IMR-90 (cell line): Measurements from ENCODE around the gene EIF4E1B. TPM values are rescaled to one million over a fixed set of nuclear protein-coding genes. Genes with fewer than 3 reads are reported as not detected.

Experiments used
- ATAC-seq: fragments of 200-7000 bp; cut with Tn5 transposase; 2 replicates; pipeline ENCODE4 v1.9.1; 2020; ENCODE audit warnings: low read depth, mild to moderate bottlenecking, moderate library complexity
- BruUV-seq: library from RNA; stranded (reverse); fragments of 400-500 nt; replicated peaks from 2 replicates; lab custom pipeline; 2021; lab: Mats Ljungman, UMichigan
- CTCF ChIA-PET: fragments of 300-600 bp; formaldehyde crosslinking; extraction: SDS; loops from one replicate; lab custom pipeline; 2021; ENCODE audit warnings: antibody characterized with exemption; lab: Yijun Ruan, JAX
- POLR2A ChIA-PET: fragments of 300-600 bp; sonication (Branson Sonifier 250); formaldehyde crosslinking; loops from one replicate; lab custom pipeline; 2022; ENCODE audit warnings: antibody characterized with exemption; ENCODE audit not compliant: unreplicated experiment; lab: Charles Lee
- DNase-seq: peaks from one replicate; pipeline ENCODE4 v3.0.0; 2013
- H2AFZ ChIP-seq: replicated peaks from 2 replicates; pipeline ENCODE3; 2013; ENCODE audit warnings: low read length, mild to moderate bottlenecking; ENCODE audit not compliant: poor library complexity
- H2AK5ac ChIP-seq: 2 replicates; pipeline ENCODE4 v1.6.1; 2013; ENCODE audit warnings: low read depth, low read length, inconsistent platforms
- H2AK9ac ChIP-seq: replicated peaks from 2 replicates; pipeline ENCODE3; 2013; ENCODE audit warnings: mild to moderate bottlenecking, low read depth, low read length, moderate library complexity; ENCODE audit not compliant: poor library complexity
- H2BK120ac ChIP-seq: 2 replicates; pipeline ENCODE4 v1.6.1; 2013; ENCODE audit warnings: low read depth, low read length, inconsistent platforms
- H2BK15ac ChIP-seq: 3 replicates; pipeline ENCODE4 v1.6.1; 2013; ENCODE audit warnings: low read depth, low read length, inconsistent platforms
- H2BK20ac ChIP-seq: 2 replicates; pipeline ENCODE4 v1.6.1; 2013; ENCODE audit warnings: low read depth, mild to moderate bottlenecking, inconsistent platforms, low read length, moderate library complexity
- H2BK5ac ChIP-seq: 2 replicates; pipeline ENCODE4 v1.6.1; 2013; ENCODE audit warnings: mild to moderate bottlenecking, low read depth, low read length, inconsistent platforms; ENCODE audit not compliant: poor library complexity, severe bottlenecking
- H3K14ac ChIP-seq: replicated peaks from 2 replicates; pipeline ENCODE4 v1.6.1; 2013; ENCODE audit warnings: low read depth, low read length, inconsistent platforms
- H3K18ac ChIP-seq: 2 replicates; pipeline ENCODE4 v1.6.1; 2013; ENCODE audit warnings: low read depth, low read length, control low read depth
- H3K23ac ChIP-seq: 2 replicates; pipeline ENCODE4 v1.6.1; 2013; ENCODE audit warnings: low read depth, low read length, inconsistent platforms
- H3K27ac ChIP-seq: 2 replicates; pipeline ENCODE4 v1.5.1; 2013; ENCODE audit warnings: mild to moderate bottlenecking, control low read depth, low read length; ENCODE audit not compliant: insufficient read depth
- H3K27me3 ChIP-seq: 2 replicates; pipeline ENCODE4 v1.6.1; 2013; ENCODE audit warnings: low read length; ENCODE audit not compliant: control insufficient read depth, insufficient read depth
- H3K36me3 ChIP-seq: 2 replicates; pipeline ENCODE4 v1.6.1; 2013; ENCODE audit warnings: low read length, mixed read lengths; ENCODE audit not compliant: control insufficient read depth, insufficient read depth
- H3K4ac ChIP-seq: 2 replicates; pipeline ENCODE4 v1.6.1; 2013; ENCODE audit warnings: low read depth, low read length, inconsistent platforms
- H3K4me1 ChIP-seq: 2 replicates; pipeline ENCODE4 v1.6.1; 2013; ENCODE audit warnings: low read length, mixed read lengths; ENCODE audit not compliant: control insufficient read depth, insufficient read depth
- H3K4me2 ChIP-seq: 2 replicates; pipeline ENCODE4 v1.6.1; 2013; ENCODE audit warnings: low read depth, mild to moderate bottlenecking, control low read depth, low read length, moderate library complexity
- H3K4me3 ChIP-seq: 2 replicates; pipeline ENCODE4 v1.5.1; 2013; ENCODE audit warnings: low read depth, mild to moderate bottlenecking, control low read depth, low read length, moderate library complexity; ENCODE audit not compliant: insufficient read depth
- H3K56ac ChIP-seq: 2 replicates; pipeline ENCODE4 v1.6.1; 2013; ENCODE audit warnings: low read length, inconsistent platforms; ENCODE audit not compliant: insufficient read depth; ENCODE audit errors: extremely low read depth
- H3K79me1 ChIP-seq, 2 experiments: 2 replicates each; pipeline ENCODE4 v1.6.1; 2013; ENCODE audit warnings: low read length in 2 of 2, inconsistent platforms in 1 of 2, low read depth in 1 of 2
- H3K9ac ChIP-seq: 2 replicates; pipeline ENCODE4 v1.6.1; 2013; ENCODE audit warnings: low read depth, low read length, control low read depth
- H3K9me1 ChIP-seq: 2 replicates; pipeline ENCODE4 v1.6.1; 2013; ENCODE audit warnings: low read length, inconsistent platforms; ENCODE audit not compliant: insufficient read depth
- H3K9me3 ChIP-seq: 2 replicates; pipeline ENCODE4 v1.6.1; 2013; ENCODE audit warnings: low read length; ENCODE audit not compliant: control insufficient read depth, insufficient read depth
- H4K20me1 ChIP-seq: 2 replicates; pipeline ENCODE4 v1.6.1; 2013; ENCODE audit warnings: low read length, inconsistent platforms; ENCODE audit not compliant: insufficient read depth
- H4K5ac ChIP-seq: 2 replicates; pipeline ENCODE4 v1.6.1; 2013; ENCODE audit warnings: mild to moderate bottlenecking, low read depth, low read length, control low read depth
- H4K8ac ChIP-seq, 2 experiments: 2 replicates each; pipeline ENCODE4 v1.6.1; 2013; ENCODE audit warnings: low read depth in 2 of 2, low read length in 2 of 2, control low read depth in 1 of 2, inconsistent platforms in 1 of 2
- H4K91ac ChIP-seq: 2 replicates; pipeline ENCODE4 v1.6.1; 2013; ENCODE audit warnings: low read depth, low read length, inconsistent platforms; ENCODE audit not compliant: insufficient read depth
- BHLHE40 ChIP-seq: fragments of 150-350 bp; IDR thresholded peaks from 2 replicates; pipeline ENCODE4 v1.6.1; 2016; ENCODE audit warnings: mild to moderate bottlenecking, low read depth, low read length
- ELK1 ChIP-seq: fragments of 150-350 bp; IDR thresholded peaks from 2 replicates; pipeline ENCODE4 v1.6.1; 2016; ENCODE audit warnings: low read depth, mild to moderate bottlenecking, low read length, moderate library complexity, borderline replicate concordance
- MXI1 ChIP-seq: IDR thresholded peaks from 2 replicates; pipeline ENCODE4 v1.6.1; 2012; ENCODE audit warnings: low read depth, mild to moderate bottlenecking, low read length, moderate library complexity, borderline replicate concordance
- WGBS, 2 experiments: methylation state at CpG; one replicate each; pipeline versions ENCODE4 v1.1.5 to v1.1.7; 2013; ENCODE audit warnings: missing lambda C conversion rate in 2 of 2; ENCODE audit not compliant: insufficient read length in 1 of 2; ENCODE audit errors: extremely low coverage in 2 of 2; 5-methylcytosine and 5-hydroxymethylcytosine counted together
- dilution Hi-C: fragments of 300-500 bp; cut with HindIII; formaldehyde crosslinking; loops from one replicate; pipeline ENCODE4 v1.14.3; 2018; ENCODE audit warnings: low sequenced_read_pairs; ENCODE audit not compliant: unreplicated experiment
- in situ Hi-C: fragments of 300-500 bp; cut with MboI; formaldehyde crosslinking; loops from 3 replicates; pipeline ENCODE4 v1.14.3; 2019; ENCODE audit warnings: low sequenced_read_pairs, inconsistent platforms, mixed read lengths
- intact Hi-C: fragments of 100-400 bp; cut with micrococcal nuclease; formaldehyde crosslinking; loops from 2 replicates; pipeline ENCODE4 v1.10.0; 2022
- polyA plus RNA-seq, 3 experiments: library from polyadenylated mRNA; depleted of rRNA; stranded (reverse); fragments of >200 nt; gene quantifications; 2 replicates each; pipeline ENCODE4 v1.2.3, GENCODE V29; 2012; ENCODE audit warnings: low replicate concordance in 1 of 3
- total RNA-seq: library from RNA; depleted of rRNA; stranded (reverse); fragments of >200 nt; gene quantifications from 2 replicates; pipeline ENCODE4 v1.2.3, GENCODE V29; 2012

Gene EIF4E1B
- total and polyA plus RNA-seq, 2 of the 4 experiments (the other 2 are of a cell fraction), result not detected

DNA sequence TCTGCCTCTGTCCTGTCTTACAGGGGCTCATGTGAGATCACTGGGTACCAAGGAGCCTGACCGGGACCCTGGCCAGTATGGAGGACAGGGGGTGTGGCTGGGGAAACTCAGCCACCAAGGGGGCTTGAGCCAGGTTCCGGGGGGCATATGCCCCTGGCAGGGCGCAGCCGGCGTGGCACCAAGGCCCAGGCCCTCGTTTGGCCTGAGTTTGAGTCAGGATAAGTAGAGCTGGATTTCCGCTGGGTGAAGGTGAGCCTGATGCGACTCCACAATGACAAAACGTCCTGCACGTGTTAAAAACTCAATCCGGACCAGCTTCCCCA, 16.2 kb downstream of the EIF4E1B start:
- Histone ChIP-seq H3K4ac (peak overlapping the region; percentile 90), H2BK120ac (peak overlapping the region; percentile 56; the same call in 1 of the 2 replicates), H2AFZ (peak overlapping the region; percentile 98), H2BK20ac (no peak overlapping the region), H3K4me3 (peak overlapping the region; percentile 21), H3K18ac (peak overlapping the region; percentile 32), H3K14ac (peak overlapping the region; percentile 93), H4K91ac (peak overlapping the region; percentile 92), H3K56ac (no peak overlapping the region; the same call in 1 of the 2 replicates), H3K9me3 (no peaks in the 10 kb centered on the region), H3K79me1 (peaks cover 4 to 31% of the 10 kb centered on the region in 2 experiments), H3K4me1 (peaks cover 10% of the 10 kb centered on the region; the same call in 1 of the 2 replicates), H3K4me2 (peak overlapping the region; percentile 82), H4K20me1 (peaks cover 20% of the 10 kb centered on the region), H3K9ac (peak overlapping the region; percentile 65), H3K23ac (peak overlapping the region; percentile 82; the same call in 1 of the 2 replicates), H2BK5ac (no peak overlapping the region), H2BK15ac (no peak overlapping the region), H4K5ac (peak overlapping the region; percentile 54), H2AK9ac (peak overlapping the region; percentile 84), H2AK5ac (peak overlapping the region; percentile 21; the same call in 1 of the 2 replicates), H4K8ac (peak overlapping the region; percentile 96 to 99), H3K9me1 (peaks cover 10% of the 10 kb centered on the region; the same call in 1 of the 2 replicates), H3K27ac (peak overlapping the region; percentile 35; the same call in 1 of the 2 replicates), H3K36me3 (no peaks in the 10 kb centered on the region), H3K27me3 (no peaks in the 10 kb centered on the region; the same call in 1 of the 2 replicates)
- 11% methylated on average over 3 of the region's 11 CpGs; no CpG with 5 or more reads in 1 of the 2 experiments for WGBS, 2 experiments
- POLR2A ChIA-PET, result no interaction called here
- in situ Hi-C loops (no loop called here), intact Hi-C loops (loop anchor here (1.0 to 10.0 kb wide), 2 partner anchors 72 to 232 kb away; partner anchors contain the start of gene CLTB), dilution Hi-C loops (no loop called here)
- DNase-seq (no peak), ATAC-seq (no peak)
- TF ChIP-seq BHLHE40, result no peak
- no peak for TF ChIP-seq MXI1
- TF ChIP-seq ELK1, result no peak
- no TSS peak for BruUV-seq
- CTCF ChIA-PET, result interaction anchor here (0.6 to 2.0 kb wide), 6 partner anchors 11 to 75 kb away, joined by 3 to 13 read pairs (median 4); partner anchors contain the start of genes EIF4E1B and SNCB
